Endothelial cell of umbilical vein (primary cell): ENCODE measurements around the gene TCEANC. TPM values are rescaled to one million over a fixed set of nuclear protein-coding genes. Genes with fewer than 3 reads are reported as not detected.

Experiments used
- BruUV-seq: library from RNA; stranded (reverse); fragments of 400-500 nt; replicated peaks from 2 replicates; lab custom pipeline; 2021; lab: Mats Ljungman, UMichigan
- CTCF ChIA-PET: fragments of 300-600, 350-600 bp; sonication (Branson Sonifier 250); formaldehyde crosslinking; loops from one replicate; lab custom pipeline; 2021; ENCODE audit warnings: antibody characterized with exemption, inconsistent platforms; lab: Charles Lee
- POLR2A ChIA-PET: fragments of 300-600, 350-600 bp; sonication (Branson Sonifier 250); formaldehyde crosslinking; loops from one replicate; lab custom pipeline; 2021; ENCODE audit warnings: antibody characterized with exemption, inconsistent platforms; lab: Charles Lee
- DNase-seq: peaks from one replicate; pipeline ENCODE4 v3.0.0-alpha.2; 2011; ENCODE audit warnings: low read depth, low spot score
- FAIRE-seq: peaks from 2 replicates; lab custom pipeline; 2011; peaks lifted over from hg19 to GRCh38; lab: Jason Lieb, UNC
- H2AFZ ChIP-seq: 2 replicates; pipeline ENCODE4 v1.6.0; 2012; ENCODE audit warnings: low read depth, low read length, control low read depth, inconsistent platforms
- H3K27ac ChIP-seq: 2 replicates; pipeline ENCODE4 v1.5.1; 2011; ENCODE audit warnings: low read depth, mild to moderate bottlenecking, control low read depth, low read length, moderate library complexity; ENCODE audit not compliant: insufficient read depth
- H3K27me3 ChIP-seq, 2 experiments: 2 replicates each; pipeline versions ENCODE4 v1.6.0 to v1.6.1; 2011; ENCODE audit warnings: low read length in 2 of 2, mixed read lengths in 1 of 2; ENCODE audit not compliant: control insufficient read depth in 2 of 2, insufficient read depth in 2 of 2
- H3K36me3 ChIP-seq, 2 experiments: 2 replicates in 1 of 2; 3 replicates in 1 of 2; pipeline ENCODE4 v1.5.1; 2011; ENCODE audit warnings: low read length in 2 of 2, mild to moderate bottlenecking in 1 of 2, moderate library complexity in 1 of 2; ENCODE audit not compliant: control insufficient read depth in 2 of 2, insufficient read depth in 2 of 2; ENCODE audit errors: extremely low read depth in 1 of 2
- H3K4me1 ChIP-seq: 3 replicates; pipeline ENCODE4 v1.5.1; 2011; ENCODE audit warnings: mild to moderate bottlenecking, low read length; ENCODE audit not compliant: control insufficient read depth, insufficient read depth; ENCODE audit errors: extremely low read depth
- H3K4me2 ChIP-seq: 2 replicates; pipeline ENCODE4 v1.6.1; 2011; ENCODE audit warnings: low read length, control low read depth, mixed read lengths; ENCODE audit not compliant: insufficient read depth
- H3K4me3 ChIP-seq, 3 experiments: fragments of 200-600 bp in 1 of 3; sonication (generic), shearing (Covaris generic) in 1 of 3; replicated peaks in 1 of 3; 2 replicates each; pipeline ENCODE4 v1.5.1; 2011 to 2016; ENCODE audit warnings: control low read depth in 3 of 3, low read length in 3 of 3, mild to moderate bottlenecking in 2 of 3, inconsistent platforms in 1 of 3, low read depth in 1 of 3, moderate library complexity in 1 of 3; ENCODE audit not compliant: insufficient read depth in 1 of 3
- H3K79me2 ChIP-seq: 2 replicates; pipeline ENCODE4 v1.6.0; 2012; ENCODE audit warnings: low read length, inconsistent platforms; ENCODE audit not compliant: control insufficient read depth, insufficient read depth
- H3K9ac ChIP-seq: replicated peaks from 2 replicates; pipeline ENCODE3; 2011; ENCODE audit warnings: low read length, control low read depth; ENCODE audit not compliant: insufficient read depth; ENCODE audit errors: extremely low read depth
- H3K9me1 ChIP-seq: replicated peaks from 3 replicates; pipeline ENCODE4 v1.6.0; 2011; ENCODE audit warnings: mild to moderate bottlenecking, low read length; ENCODE audit not compliant: control insufficient read depth, insufficient read depth; ENCODE audit errors: extremely low read depth
- H3K9me3 ChIP-seq: replicated peaks from 2 replicates; pipeline ENCODE4 v1.5.1; 2012; ENCODE audit warnings: low read length, inconsistent platforms; ENCODE audit not compliant: control insufficient read depth, insufficient read depth
- H4K20me1 ChIP-seq: replicated peaks from 2 replicates; pipeline ENCODE3; 2011; ENCODE audit warnings: mild to moderate bottlenecking, low read length; ENCODE audit not compliant: control insufficient read depth, insufficient read depth; ENCODE audit errors: extremely low read depth
- CTCF ChIP-seq, 2 donors: IDR thresholded peaks; 1 replicate in 1 of 2; 2 replicates in 1 of 2; pipeline ENCODE4 v1.5.1; 2011; ENCODE audit warnings: low read length in 2 of 2, mild to moderate bottlenecking in 2 of 2, moderate library complexity in 2 of 2, control low read depth in 1 of 2, inconsistent platforms in 1 of 2, low read depth in 1 of 2; ENCODE audit not compliant: insufficient read depth in 1 of 2; ENCODE audit errors: extremely low read depth in 1 of 2
- EZH2 ChIP-seq: IDR thresholded peaks from 2 replicates; pipeline ENCODE4 v1.6.1; 2012; ENCODE audit warnings: borderline replicate concordance, low read depth, mild to moderate bottlenecking, moderate library complexity, low read length, inconsistent platforms; ENCODE audit not compliant: severe bottlenecking
- FOS ChIP-seq: IDR thresholded peaks from 2 replicates; pipeline ENCODE4 v1.6.1; 2011; ENCODE audit warnings: mild to moderate bottlenecking, low read length, moderate library complexity, borderline replicate concordance; ENCODE audit not compliant: insufficient read depth
- GATA2 ChIP-seq: IDR thresholded peaks from 2 replicates; pipeline ENCODE4 v1.7.0; 2011; ENCODE audit warnings: low read depth, mild to moderate bottlenecking, moderate library complexity, mixed read lengths, low read length; ENCODE audit not compliant: insufficient read length, insufficient read depth
- JUN ChIP-seq: IDR thresholded peaks from 2 replicates; pipeline ENCODE4 v1.6.1; 2011; ENCODE audit warnings: borderline replicate concordance, low read depth; ENCODE audit not compliant: insufficient read length, insufficient read depth
- MAX ChIP-seq: IDR thresholded peaks from 2 replicates; pipeline ENCODE4 v1.6.1; 2011; ENCODE audit not compliant: insufficient read depth, insufficient read length
- MYC ChIP-seq: IDR thresholded peaks from one replicate; pipeline ENCODE4 v1.6.1; 2011; ENCODE audit warnings: mild to moderate bottlenecking, low read depth, low read length
- POLR2A ChIP-seq: IDR thresholded peaks from 2 replicates; pipeline ENCODE4 v1.6.1; 2012; ENCODE audit warnings: low read depth, mild to moderate bottlenecking, control low read depth, low read length
- POLR2AphosphoS5 ChIP-seq: IDR thresholded peaks from 2 replicates; pipeline ENCODE4 v1.6.1; 2012; ENCODE audit warnings: low read depth, mild to moderate bottlenecking, control low read depth, low read length, moderate library complexity; ENCODE audit not compliant: insufficient read depth
- dilution Hi-C: fragments of 300-500 bp; cut with MboI; formaldehyde crosslinking; loops from one replicate; pipeline ENCODE4 v1.15.0; 2019; ENCODE audit warnings: low sequenced_read_pairs; ENCODE audit not compliant: extremely low pct_ligation_motif_present
- intact Hi-C: fragments of 100-400 bp; cut with micrococcal nuclease; formaldehyde crosslinking; loops from one replicate; pipeline ENCODE4 v1.10.0; 2022
- polyA plus RNA-seq, 4 experiments: library from polyadenylated mRNA; depleted of rRNA in 3 of 4; stranded (reverse) in 3 of 4; unstranded in 1 of 4; fragments of >200 nt; gene quantifications; 2 replicates each; pipeline versions ENCODE4 v1.2.1 to v1.2.3, GENCODE V29; 2011 to 2012; ENCODE audit warnings: missing spikeins in 1 of 4
- total RNA-seq: library from RNA; stranded (reverse); gene quantifications from 2 replicates; pipeline ENCODE4 v1.2.3, GENCODE V29; 2021

TCEANC gene
- total and polyA plus RNA-seq, 2 donors (not counting 3 experiments of a cell fraction or from before 2014, with no cell fraction given), result 0.32 to 0.75 TPM

- Histone ChIP-seq H3K36me3 (no peaks in the 10 kb centered on the region), H3K9me1 (no peaks in the 10 kb centered on the region), H3K79me2 (no peaks in the 10 kb centered on the region), H3K27me3 (no peaks in the 10 kb centered on the region), H3K4me2 (no peak overlapping the region), H3K4me3 (no peak overlapping the region), H3K9ac (no peak overlapping the region), H3K4me1 (no peaks in the 10 kb centered on the region), H3K27ac (no peak overlapping the region), H4K20me1 (no peaks in the 10 kb centered on the region), H3K9me3 (no peaks in the 10 kb centered on the region), H2AFZ (no peak overlapping the region)
- ChIA-PET CTCF (no interaction called here), POLR2A (no interaction called here)
- no TSS peak for BruUV-seq
- FAIRE-seq (no peak), DNase-seq (no peak)
- dilution Hi-C loops (no loop called here), intact Hi-C loops (no loop called here)
- TF ChIP-seq JUN (no peak), CTCF (IDR thresholded peaks at IDR 0.05; ENCODE audit: extremely low read depth in 1 of 2, insufficient read depth in 1 of 2, low read depth in 1 of 2, low read length in 2 of 2) (no peak), GATA2 (no peak), POLR2AphosphoS5 (no peak), FOS (no peak), POLR2A (no peak), MAX (no peak), MYC (no peak), EZH2 (no peak)
Observed at GRCh38 chrX:13661735-13662288, 8.9 kb downstream of the TCEANC start.
